Measurements from ENCODE around the gene PDE11A.

DNA sequence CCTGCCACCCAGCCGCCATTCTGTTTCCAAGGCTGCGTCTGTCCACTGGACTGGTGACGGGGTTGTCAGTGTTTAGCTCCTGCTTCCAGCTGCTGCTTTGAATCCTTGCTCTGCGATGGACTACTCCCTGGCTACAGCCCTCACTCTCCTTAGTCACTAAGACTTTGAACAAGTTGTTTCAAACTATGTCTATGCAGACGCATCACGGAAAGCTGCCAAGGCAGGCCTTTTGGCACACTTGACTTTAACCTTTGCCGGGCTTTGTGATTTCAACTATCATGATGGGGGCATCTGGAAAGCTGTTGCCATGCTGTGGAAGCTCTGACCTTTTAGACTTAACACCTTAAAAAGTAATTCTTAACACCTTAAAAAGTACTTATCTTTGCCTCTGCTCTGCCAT, 54.4 kb downstream of the PDE11A start:
- TF ChIP-seq, protein P1, sequence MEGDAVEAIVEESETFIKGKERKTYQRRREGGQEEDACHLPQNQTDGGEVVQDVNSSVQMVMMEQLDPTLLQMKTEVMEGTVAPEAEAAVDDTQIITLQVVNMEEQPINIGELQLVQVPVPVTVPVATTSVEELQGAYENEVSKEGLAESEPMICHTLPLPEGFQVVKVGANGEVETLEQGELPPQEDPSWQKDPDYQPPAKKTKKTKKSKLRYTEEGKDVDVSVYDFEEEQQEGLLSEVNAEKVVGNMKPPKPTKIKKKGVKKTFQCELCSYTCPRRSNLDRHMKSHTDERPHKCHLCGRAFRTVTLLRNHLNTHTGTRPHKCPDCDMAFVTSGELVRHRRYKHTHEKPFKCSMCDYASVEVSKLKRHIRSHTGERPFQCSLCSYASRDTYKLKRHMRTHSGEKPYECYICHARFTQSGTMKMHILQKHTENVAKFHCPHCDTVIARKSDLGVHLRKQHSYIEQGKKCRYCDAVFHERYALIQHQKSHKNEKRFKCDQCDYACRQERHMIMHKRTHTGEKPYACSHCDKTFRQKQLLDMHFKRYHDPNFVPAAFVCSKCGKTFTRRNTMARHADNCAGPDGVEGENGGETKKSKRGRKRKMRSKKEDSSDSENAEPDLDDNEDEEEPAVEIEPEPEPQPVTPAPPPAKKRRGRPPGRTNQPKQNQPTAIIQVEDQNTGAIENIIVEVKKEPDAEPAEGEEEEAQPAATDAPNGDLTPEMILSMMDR (IDR thresholded peaks at IDR 0.05), result no peak
- no peak for TF ChIP-seq POLR2A (IDR thresholded peaks at IDR 0.05)

Data from uterus (tissue), 2 donors.